HFFc6 (cell line): ENCODE measurements around the gene GPC5. TPM values are rescaled to one million over a fixed set of nuclear protein-coding genes. Genes with fewer than 3 reads are reported as not detected.
"Not testable (repeated sequence)": the region's sequence is repeated elsewhere in the genome, so short reads cannot be mapped to it uniquely, and the experiment has no call there.

Source experiments
- DNase-seq: peaks from one replicate; pipeline ENCODE4 v3.0.0-alpha.2; 2018
- H3K27ac Mint-ChIP-seq: 2 replicates; pipeline ENCODE4 v1.8.0; 2020; ENCODE audit warnings: mild to moderate bottlenecking, mixed read lengths
- H3K27me3 Mint-ChIP-seq: 2 replicates; pipeline ENCODE4 v1.8.0; 2021; ENCODE audit warnings: mild to moderate bottlenecking, moderate library complexity, mixed read lengths; ENCODE audit not compliant: insufficient read depth
- H3K36me3 Mint-ChIP-seq: 2 replicates; pipeline ENCODE4 v1.8.0; 2021; ENCODE audit warnings: low read depth, mixed read lengths
- H3K4me1 Mint-ChIP-seq: 2 replicates; pipeline ENCODE4 v1.8.0; 2020; ENCODE audit warnings: low read depth, mixed read lengths
- H3K4me3 Mint-ChIP-seq: 2 replicates; pipeline ENCODE4 v1.8.0; 2020; ENCODE audit warnings: mild to moderate bottlenecking, moderate library complexity, mixed read lengths
- H3K9me3 Mint-ChIP-seq: 2 replicates; pipeline ENCODE4 v1.8.0; 2020; ENCODE audit warnings: mild to moderate bottlenecking, mixed read lengths
- CTCF ChIP-seq: fragments of 200-600 bp; sonication (generic); IDR thresholded peaks from 2 replicates; pipeline ENCODE4 v1.5.0; 2021; ENCODE audit warnings: antibody characterized with exemption, mild to moderate bottlenecking
- long read RNA-seq: library from polyadenylated mRNA; unstranded; transcript quantifications from one replicate; pipeline ENCODE4 v2.0.0, GENCODE V29; 2019
- total RNA-seq, 6 experiments: library from RNA; stranded (reverse); fragmentation: NEBNext Ultra II Directional; extraction: Animal tissue kit (Norgen Biotek cat#: 25700); gene quantifications; 2 replicates in 1 of 6; 3 replicates in 5 of 6; pipeline ENCODE4 v1.2.3, GENCODE V29; 2021

The GPC5 gene
- under 1 TPM in 1 of 6 experiments, not detected in 5; 0.06 TPM for total RNA-seq
- long read RNA-seq, result 0 reads

GRCh38 chr13:91398413-91399188, at the start of gene GPC5:
TSS of gene GPC5 (plus strand) at chr13:91398621.
- Mint-ChIP-seq H3K27me3 (peaks cover 22% of the 10 kb centered on the region), H3K4me1 (peaks cover 5% of the 10 kb centered on the region), H3K4me3 (peak within 1 kb of the TSS; percentile 75), H3K9me3 (no peaks in the 10 kb centered on the region), H3K27ac (no peak within 1 kb of the TSS), H3K36me3 (no peaks in the 10 kb centered on the region)
- peak; percentile 4 for DNase-seq
- no peak for TF ChIP-seq CTCF

- H3K4me1 Mint-ChIP-seq, result peaks cover 31% of the 10 kb centered on the region
- H3K4me3 Mint-ChIP-seq, result peak overlapping the region; percentile 99
- peaks cover 7% of the 10 kb centered on the region for H3K27me3 Mint-ChIP-seq
- DNase-seq, result peak; percentile 75
- H3K9me3 Mint-ChIP-seq, result no peaks in the 10 kb centered on the region
- H3K36me3 Mint-ChIP-seq, result peaks cover 25% of the 10 kb centered on the region
- H3K27ac Mint-ChIP-seq, result peak overlapping the region; percentile 95
- TF ChIP-seq CTCF, result peak; percentile 90
These were observed 49.5 kb upstream of the GPC5 start for GRCh38 chr13:91348906-91349435.

- H3K9me3 Mint-ChIP-seq, result no peaks in the 10 kb centered on the region
- peak overlapping the region; percentile 99 for H3K4me3 Mint-ChIP-seq
- H3K27me3 Mint-ChIP-seq, result peaks cover 3% of the 10 kb centered on the region
- DNase-seq, result no peak
- no peak for TF ChIP-seq CTCF
- peaks cover 37% of the 10 kb centered on the region for H3K36me3 Mint-ChIP-seq
- H3K27ac Mint-ChIP-seq, result no peak overlapping the region
- peaks cover 31% of the 10 kb centered on the region for H3K4me1 Mint-ChIP-seq
These were observed 48.2 kb upstream of the GPC5 start for GRCh38 chr13:91349992-91350911.

- no peak for TF ChIP-seq CTCF
- no peak for DNase-seq
- Mint-ChIP-seq H3K27me3 (peaks cover 3% of the 10 kb centered on the region), H3K36me3 (peaks cover 42% of the 10 kb centered on the region), H3K4me1 (peaks cover 31% of the 10 kb centered on the region), H3K9me3 (no peaks in the 10 kb centered on the region), H3K27ac (no peak overlapping the region), H3K4me3 (peak overlapping the region; percentile 99)
These were observed 47.3 kb upstream of the GPC5 start for GRCh38 chr13:91351123-91351522.

GRCh38 chr13:91351980-91352379, 46.4 kb upstream of the GPC5 start:
- peaks cover 44% of the 10 kb centered on the region for H3K36me3 Mint-ChIP-seq
- H3K4me1 Mint-ChIP-seq, result peaks cover 27% of the 10 kb centered on the region
- no peak overlapping the region for H3K27ac Mint-ChIP-seq
- H3K4me3 Mint-ChIP-seq, result no peak overlapping the region
- TF ChIP-seq CTCF, result no peak
- peaks cover under 1% of the 10 kb centered on the region for H3K27me3 Mint-ChIP-seq
- no peak for DNase-seq
- no peaks in the 10 kb centered on the region for H3K9me3 Mint-ChIP-seq

- Mint-ChIP-seq H3K4me1 (peaks cover 25% of the 10 kb centered on the region), H3K36me3 (peaks cover 44% of the 10 kb centered on the region)
- not testable (repeated sequence) for H3K4me3 Mint-ChIP-seq, H3K27ac Mint-ChIP-seq, H3K27me3 Mint-ChIP-seq, DNase-seq, H3K9me3 Mint-ChIP-seq
These were observed 45.5 kb upstream of the GPC5 start for GRCh38 chr13:91352891-91353290.
